K562 (cell line): ENCODE measurements around the gene VWA8.

Experiments
- ATF1 ChIP-seq, 2 experiments: fragments of 450-650 bp in 1 of 2; IDR thresholded peaks; 2 replicates each; pipeline ENCODE4 v1.6.1; 2016; ENCODE audit warnings: missing compliant biosample characterization in 1 of 2, missing genetic modification characterization in 1 of 2
- BACH1 ChIP-seq: fragments of 200-800 bp; sonication (Bioruptor generic); IDR thresholded peaks from 2 replicates; pipeline ENCODE4 v1.6.1; 2016; ENCODE audit warnings: missing genetic modification characterization, missing compliant biosample characterization
- CAMTA2 ChIP-seq: fragments of 250-450 bp; sonication (Bioruptor Pico); conservative IDR thresholded peaks from 2 replicates; pipeline ENCODE4 v1.5.1; 2022
- CTCF ChIP-seq, 3 experiments: IDR thresholded peaks in 2 of 3; conservative IDR thresholded peaks in 1 of 3; 2 replicates each; pipeline ENCODE4 v1.5.1; 2011 to 2012; ENCODE audit warnings: low read length in 3 of 3, mild to moderate bottlenecking in 3 of 3, control low read depth in 2 of 3, improper control_type of control experiment in 1 of 3, inconsistent platforms in 1 of 3, low read depth in 1 of 3, mixed read lengths in 1 of 3, moderate library complexity in 1 of 3; ENCODE audit not compliant: insufficient read depth in 2 of 3
- MAFG ChIP-seq: fragments of 450-650 bp; conservative IDR thresholded peaks from 2 replicates; pipeline ENCODE4 v1.6.1; 2016; ENCODE audit warnings: missing genetic modification characterization, missing compliant biosample characterization
- PHF8 ChIP-seq: fragments of 200-600 bp; sonication (generic); IDR thresholded peaks from 2 replicates; pipeline ENCODE4 v1.6.1; 2012; ENCODE audit warnings: mixed run types, mild to moderate bottlenecking, inconsistent platforms, low read length, moderate library complexity, borderline replicate concordance
- POLR2A ChIP-seq: fragments of 450-650 bp; conservative IDR thresholded peaks from 2 replicates; pipeline ENCODE4 v1.6.1; 2016
- RAD21 ChIP-seq, 2 experiments: fragments of 250-450 bp in 1 of 2; fragments of 450-650 bp in 1 of 2; sonication (Bioruptor Pico) in 1 of 2; formaldehyde crosslinking in 1 of 2; IDR thresholded peaks in 1 of 2; conservative IDR thresholded peaks in 1 of 2; 2 replicates each; pipeline versions ENCODE4 v1.4.0 to v1.8.0; 2020 to 2022; ENCODE audit warnings: mild to moderate bottlenecking in 2 of 2, moderate library complexity in 1 of 2
- RFX5 ChIP-seq: IDR thresholded peaks from 2 replicates; pipeline ENCODE4 v1.6.1; 2011; ENCODE audit warnings: low read depth, mild to moderate bottlenecking, improper control_type of control experiment, low read length
- STAT6 ChIP-seq: sonication (generic); formaldehyde crosslinking; IDR thresholded peaks from 2 replicates; pipeline ENCODE4 v1.8.1; 2023; ENCODE audit warnings: mild to moderate bottlenecking, missing genetic modification reagents
- USF1 ChIP-seq: sonication (generic); formaldehyde crosslinking; IDR thresholded peaks from 2 replicates; pipeline ENCODE4 v1.9.0; 2022; ENCODE audit warnings: mild to moderate bottlenecking, missing genetic modification reagents

GRCh38 chr13:41562541-41563178 is 398.2 kb downstream of the VWA8 start:
- no peak for TF ChIP-seq CTCF (IDR thresholded peaks at IDR 0.05 in 2 of 3, conservative IDR thresholded peaks at IDR 0.05 in 1 of 3; ENCODE audit: insufficient read depth in 2 of 3, low read depth in 1 of 3, low read length in 3 of 3)
- no peak for TF ChIP-seq MAFG (tag)
- no peak for TF ChIP-seq RAD21 (CRISPR knock-in tag; conservative IDR thresholded peaks at IDR 0.05 in 1 of 2, IDR thresholded peaks at IDR 0.05 in 1 of 2)
- no peak for TF ChIP-seq POLR2A
- no peak for TF ChIP-seq RFX5
- no peak for TF ChIP-seq USF1 (CRISPR knock-in tag)
- no peak for TF ChIP-seq PHF8
- no peak for TF ChIP-seq CAMTA2 (CRISPR knock-in tag)
- TF ChIP-seq STAT6 (CRISPR knock-in tag), result no peak
- TF ChIP-seq ATF1 (CRISPR knock-in tag; IDR thresholded peaks at IDR 0.05), result no peak
- no peak for TF ChIP-seq ATF1 (tag; IDR thresholded peaks at IDR 0.05)
- no peak for TF ChIP-seq BACH1 (tag)
